ENCODE measurements around the gene ATPAF2.
A peak's percentile ranks its signal among the peaks of the same experiment; 100 is the strongest.

Gene ATPAF2

DNA sequence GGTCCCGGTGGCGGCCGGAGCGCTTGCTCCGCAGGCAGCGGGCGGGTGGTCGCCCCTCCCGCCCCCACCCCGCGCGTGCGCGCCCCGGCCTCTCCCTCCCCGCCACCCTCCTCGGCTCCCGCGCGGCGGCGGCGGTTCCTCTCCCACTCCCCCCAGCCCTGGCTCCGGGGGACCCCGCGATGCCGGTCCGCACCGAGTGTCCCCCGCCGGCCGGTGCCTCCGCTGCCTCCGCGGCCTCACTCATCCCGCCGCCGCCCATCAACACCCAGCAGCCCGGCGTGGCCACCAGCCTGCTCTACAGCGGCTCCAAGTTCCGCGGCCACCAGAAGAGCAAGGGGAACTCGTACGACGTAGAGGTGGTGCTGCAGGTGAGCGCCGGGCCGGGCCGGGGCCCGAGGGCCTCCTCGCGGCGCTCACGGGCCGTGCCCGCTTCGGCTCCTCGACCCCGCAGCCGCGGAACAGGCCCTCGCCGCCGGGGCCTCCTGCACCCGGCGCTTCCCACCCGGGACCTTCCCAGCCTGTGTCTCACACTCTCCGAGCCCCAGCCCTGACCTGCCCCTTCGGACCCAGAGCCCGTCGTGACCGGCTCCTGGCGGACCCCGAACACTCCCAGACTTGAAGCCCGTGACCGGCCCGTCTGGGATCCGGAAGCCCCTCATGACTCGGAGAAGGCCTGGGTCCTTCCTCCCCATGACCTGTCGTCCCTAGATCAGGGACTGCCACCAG is 730 bp upstream of the ATPAF2 start:
- DNase-seq (ENCODE audit: low read depth in 2 of 2) = no peak

DNA sequence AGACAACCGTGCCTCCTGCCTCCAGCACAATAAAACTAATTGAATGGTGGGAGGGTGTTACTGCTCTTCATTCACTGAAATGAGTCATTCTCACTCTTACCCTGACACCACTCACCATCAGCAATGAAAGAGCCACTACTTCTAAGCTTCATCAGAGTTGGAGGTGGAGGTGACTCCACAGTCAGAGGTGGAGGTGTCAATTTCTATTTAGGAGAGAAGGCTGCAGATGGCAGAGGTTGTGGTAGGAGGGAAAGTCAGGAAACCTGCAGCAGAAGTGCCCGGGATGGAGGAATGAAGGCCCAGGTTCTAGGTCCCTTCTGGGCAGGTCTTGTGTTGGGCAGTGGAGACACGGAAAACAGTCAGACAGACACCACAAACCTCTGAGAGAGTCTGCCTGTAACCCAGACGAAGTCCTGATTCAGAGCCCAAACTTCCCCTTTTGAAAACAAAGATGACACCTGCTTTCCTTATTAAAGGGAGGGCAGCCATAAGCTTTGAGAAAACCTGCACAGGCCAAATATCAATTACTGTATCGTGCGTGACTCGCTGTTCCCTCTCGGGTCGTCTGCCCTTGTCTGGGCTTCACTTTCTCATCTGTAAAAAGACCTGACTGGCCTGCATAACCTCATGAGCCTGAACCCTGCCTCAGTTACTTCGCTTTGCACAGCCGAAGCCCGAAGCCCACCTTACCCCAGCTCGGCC is 668 bp downstream of the ATPAF2 start:
- DNase-seq (ENCODE audit: low read depth in 2 of 2) = peak in 1 of 2 donors; percentile 19

DNA sequence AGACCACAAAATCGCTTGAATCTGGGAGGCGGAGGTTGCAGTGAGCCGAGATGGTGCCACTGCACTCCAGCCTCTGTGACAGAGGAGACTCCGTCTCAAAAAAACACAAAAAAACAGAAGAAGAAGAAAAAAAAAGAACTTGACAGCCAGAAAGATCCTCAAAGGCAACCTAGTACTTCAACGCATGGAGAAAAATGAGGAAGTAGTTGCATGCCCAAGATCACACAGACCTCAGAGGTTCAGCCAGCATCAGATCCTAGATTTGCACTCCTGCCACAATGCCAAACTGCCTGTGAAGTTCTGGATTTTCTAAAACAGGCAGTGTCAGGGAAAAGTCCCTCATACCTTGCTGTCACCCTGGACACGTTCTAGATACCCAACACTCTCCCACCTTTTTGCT is 1.5 kb downstream of the ATPAF2 start:
- no peak for DNase-seq (ENCODE audit: low read depth in 2 of 2)

DNA sequence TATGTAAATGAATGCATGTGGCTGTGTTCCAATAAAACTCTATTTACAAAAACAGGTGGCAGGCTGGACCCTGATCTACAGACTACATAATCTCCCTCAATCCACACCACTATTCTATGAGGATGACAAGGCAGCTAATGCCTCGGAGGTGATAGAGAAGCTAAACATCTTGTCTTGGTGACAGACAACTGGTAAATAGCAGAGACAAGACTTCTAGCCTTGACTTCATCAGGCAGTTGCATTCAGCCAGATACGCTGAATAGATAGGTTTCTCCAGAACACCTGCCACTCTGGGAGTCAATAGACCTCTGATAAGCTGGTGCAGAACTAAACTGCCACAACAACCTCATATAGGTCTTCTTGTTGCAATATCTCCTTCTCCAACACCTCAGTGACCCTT is 3.3 kb downstream of the ATPAF2 start:
- no peak for DNase-seq (ENCODE audit: low read depth in 2 of 2)

DNA sequence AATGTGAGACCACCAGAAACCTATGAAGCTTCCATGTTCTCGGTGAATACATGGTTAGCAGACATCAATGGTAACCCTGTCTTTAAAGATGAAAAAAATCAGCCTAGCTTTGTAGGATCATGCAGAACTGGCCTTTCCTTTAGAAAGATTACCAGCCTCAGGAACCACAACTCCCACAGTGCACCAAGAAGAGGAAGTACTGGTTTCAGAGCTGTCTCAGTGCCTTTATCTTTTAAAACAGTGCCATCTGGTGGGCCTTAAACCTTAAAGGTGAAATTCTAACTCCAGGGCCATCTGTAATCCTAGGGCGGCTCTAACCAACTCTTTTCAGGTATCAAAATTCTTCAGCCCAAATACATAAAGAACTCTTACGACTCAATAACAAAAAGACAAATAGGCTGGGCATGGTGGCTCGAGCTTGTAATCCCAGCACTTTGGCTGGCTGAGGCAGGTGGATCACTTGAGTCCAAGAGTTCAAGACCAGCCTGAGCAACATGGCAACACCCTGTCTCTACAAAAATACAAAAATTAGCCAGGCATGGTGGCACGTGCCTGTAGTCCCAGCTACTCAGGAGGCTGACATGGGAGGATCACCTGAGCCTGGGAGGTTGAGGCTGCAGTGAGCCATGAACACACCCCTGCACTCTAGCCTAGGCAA is 5.4 kb downstream of the ATPAF2 start:
- peak in 1 of 2 donors; percentile 37 for DNase-seq (ENCODE audit: low read depth in 2 of 2)

DNA sequence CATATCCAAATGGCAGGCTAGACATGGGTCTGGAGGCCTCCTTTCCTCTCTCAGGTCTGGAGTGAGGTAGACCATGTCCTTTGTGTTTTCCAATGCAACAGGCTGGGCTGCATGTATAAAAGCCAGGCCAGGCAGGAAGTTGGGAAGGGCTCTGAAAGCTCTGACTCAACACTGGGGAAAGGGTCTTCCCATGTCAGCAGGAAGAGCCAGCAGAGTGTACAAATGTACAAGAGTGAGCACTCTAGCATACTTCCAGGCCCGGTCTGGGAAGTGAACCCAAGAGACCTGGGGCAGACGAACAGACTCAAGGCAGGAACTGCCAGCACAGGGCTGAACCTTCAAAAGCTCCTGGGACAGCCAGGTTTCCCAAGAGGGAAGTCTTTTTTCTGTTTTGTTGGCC is 7.0 kb downstream of the ATPAF2 start:
- no peak for DNase-seq (ENCODE audit: low read depth in 2 of 2)

DNA sequence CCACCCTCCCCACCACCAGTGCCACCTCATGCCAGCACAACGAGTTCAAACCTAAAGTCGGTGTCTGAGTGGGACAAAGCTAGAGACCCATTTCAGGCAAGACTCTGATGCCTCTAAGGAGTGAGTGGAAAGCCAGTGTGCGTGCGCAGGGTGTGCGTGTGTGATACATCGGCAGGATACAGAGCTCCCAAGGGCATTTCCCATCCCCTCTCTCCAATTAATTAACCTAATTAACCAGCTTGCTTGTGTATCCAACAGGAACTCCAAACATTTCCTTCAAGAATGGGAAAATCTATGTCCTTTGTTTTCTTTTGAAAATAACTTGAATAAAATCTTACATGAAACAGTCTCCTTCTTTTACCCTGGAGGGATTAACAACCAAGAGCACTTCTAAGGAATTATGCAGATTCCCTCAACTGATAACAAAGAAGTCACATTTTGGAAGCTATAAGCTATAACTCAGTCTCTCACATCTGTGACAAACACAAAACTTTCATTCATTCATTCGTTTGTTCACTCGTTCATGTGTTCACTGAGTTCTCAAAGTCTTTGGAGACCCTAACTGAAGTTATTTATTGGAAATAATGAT is 9.9 kb downstream of the ATPAF2 start:
- DNase-seq (ENCODE audit: low read depth in 2 of 2) = no peak

DNA sequence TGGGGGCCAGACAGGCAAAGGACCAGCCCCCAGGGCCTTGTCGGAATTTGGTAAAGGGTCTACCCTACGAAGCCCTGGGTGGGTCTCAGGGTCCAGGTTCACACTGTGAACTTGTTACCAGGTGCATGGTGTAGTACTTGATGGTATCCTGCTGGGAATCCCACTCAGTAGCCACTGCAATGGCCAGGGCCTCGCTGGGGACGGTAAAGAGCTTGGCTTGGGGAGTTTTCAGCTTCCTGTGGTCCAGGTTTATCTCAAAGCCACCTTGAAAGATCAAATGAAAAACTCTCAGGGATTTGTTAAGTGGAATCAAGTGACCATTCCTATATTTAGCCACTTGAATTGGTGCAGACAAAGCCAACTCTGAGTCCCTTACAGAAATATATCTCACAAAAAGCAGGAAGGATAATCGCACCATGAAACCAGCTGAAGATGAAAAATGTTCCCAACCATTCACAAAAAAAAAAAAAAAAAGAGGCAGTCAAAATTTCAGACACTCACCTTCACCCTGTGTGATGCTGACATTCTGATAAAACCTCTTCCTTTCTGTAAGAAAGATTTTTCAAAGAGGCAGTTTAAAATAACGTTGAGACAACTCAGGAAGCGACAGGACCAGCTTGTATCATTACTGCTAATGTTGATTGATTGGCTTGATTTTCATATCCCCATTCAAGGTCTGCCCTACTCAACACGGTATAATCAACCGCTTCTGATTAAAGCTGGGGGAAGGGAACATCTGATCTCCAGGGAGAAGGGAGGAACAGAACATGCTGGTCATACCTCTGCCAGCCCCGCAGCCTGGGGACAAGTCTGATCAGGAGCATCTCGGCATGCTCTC is 10.6 kb downstream of the ATPAF2 start:
- DNase-seq (ENCODE audit: low read depth in 2 of 2) = no peak

DNA sequence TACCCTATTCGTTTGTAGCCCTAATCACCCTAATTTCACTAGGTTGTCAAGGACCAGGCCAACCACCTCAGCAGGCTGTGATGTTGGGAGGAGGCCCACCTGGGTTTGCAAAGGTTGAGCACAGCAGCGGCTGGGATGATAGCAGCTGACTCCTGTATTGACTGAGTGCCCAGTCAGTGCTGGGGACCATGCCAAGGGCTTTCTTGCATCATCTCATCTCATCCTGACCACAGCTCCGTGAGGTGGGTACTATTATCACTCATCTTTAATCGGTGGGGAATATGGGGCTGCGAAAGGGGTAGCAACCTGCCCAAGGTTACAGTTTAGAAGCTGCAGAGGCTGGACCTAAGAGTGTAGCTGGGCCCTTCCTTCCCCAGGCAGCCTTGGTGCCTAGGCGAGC is 11.7 kb downstream of the ATPAF2 start:
- no peak for DNase-seq (ENCODE audit: low read depth in 2 of 2)

DNA sequence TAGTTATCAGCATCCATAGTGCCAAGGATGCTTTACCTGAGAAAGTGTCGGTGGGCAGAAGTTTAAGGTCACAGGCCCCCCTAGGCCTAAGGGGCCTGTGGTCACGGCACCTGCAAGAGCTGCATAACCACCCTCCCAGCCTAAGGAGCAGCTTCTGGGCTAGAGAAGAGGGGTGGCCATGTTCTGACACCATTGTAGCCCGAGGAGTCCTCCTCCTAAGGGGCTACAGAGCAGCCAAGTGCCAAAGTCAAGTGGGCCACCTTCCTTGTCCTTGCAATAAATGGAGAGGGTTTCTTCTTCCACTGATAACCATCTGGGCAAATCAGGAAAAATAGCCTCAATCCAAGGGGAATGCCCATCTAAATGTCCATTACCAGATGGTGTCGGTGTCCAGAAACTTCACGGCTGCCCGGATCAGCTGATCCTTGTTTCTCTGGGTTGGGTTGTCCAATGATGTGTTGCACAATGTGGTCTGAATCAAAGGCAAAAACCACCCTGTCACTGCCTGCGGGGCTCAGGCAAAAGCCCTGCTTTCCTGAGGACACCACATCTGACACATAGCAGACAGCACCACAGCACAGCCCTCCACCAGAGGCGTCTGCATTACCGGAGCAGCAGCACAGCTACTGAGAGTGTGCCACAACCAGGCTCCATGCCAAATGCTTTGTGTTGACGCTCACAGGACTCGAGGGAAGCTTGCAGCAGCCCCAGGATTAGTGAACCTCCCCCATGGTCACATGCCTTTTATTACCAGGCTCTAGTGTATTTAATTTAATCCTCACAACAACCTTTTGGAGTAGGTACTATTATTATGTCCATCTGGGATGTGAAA is 12.8 kb downstream of the ATPAF2 start:
- DNase-seq (ENCODE audit: low read depth in 2 of 2) = no peak

DNA sequence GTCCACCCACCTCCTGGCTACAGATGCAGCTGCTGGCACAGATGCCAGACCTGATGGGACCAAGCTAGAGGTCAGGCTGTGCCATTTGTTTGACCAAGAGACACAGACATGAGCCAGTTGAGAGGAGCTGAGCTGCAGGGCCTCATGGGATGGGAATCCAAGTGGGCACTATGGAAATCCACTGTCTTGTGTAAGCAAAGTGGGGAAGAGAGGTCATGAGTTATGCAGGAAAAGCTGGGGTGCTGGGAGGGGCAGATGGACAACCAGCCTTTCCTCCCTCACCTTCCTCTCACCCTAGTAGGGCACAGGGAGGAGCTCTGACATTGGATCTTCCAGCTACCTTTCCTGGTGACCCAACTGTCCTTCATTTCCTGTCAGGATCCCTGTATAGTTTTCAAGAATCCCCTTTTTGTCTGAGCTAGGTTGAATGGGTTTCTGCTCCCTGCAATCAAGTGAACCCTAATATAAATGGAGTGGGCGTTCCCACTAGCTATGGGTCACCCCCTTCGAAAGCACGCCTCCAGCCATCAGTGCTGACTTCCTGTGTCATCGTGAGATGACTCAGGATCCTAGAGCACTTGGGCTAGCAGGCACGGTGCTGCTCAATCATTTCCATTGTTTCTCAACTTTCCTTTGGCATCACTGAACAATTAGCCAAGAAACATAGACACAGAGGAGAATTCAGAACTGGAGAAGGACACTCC is 13.6 kb downstream of the ATPAF2 start:
- peak in 1 of 2 donors; percentile 17 for DNase-seq (ENCODE audit: low read depth in 2 of 2)

DNA sequence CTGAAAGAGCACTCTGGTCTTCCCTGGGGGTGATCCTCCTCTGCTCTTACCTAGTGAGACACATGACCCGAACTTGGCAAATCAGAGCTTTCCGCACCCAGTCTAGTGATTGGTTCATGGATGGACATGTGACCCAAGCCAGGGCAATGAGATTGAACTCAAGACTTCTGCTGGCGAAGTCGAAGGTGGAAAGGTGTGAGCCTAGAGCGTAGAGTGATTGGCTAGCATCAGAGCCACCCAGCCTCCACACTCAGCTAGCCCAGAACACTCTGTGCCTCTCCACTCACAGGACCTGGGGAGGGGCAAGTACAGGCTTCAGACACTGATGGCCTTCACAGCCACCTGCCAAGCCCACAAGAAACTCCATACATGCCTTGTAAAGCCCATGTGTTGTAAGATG is 17.6 kb downstream of the ATPAF2 start:
- DNase-seq (ENCODE audit: low read depth in 2 of 2) = no peak

DNA sequence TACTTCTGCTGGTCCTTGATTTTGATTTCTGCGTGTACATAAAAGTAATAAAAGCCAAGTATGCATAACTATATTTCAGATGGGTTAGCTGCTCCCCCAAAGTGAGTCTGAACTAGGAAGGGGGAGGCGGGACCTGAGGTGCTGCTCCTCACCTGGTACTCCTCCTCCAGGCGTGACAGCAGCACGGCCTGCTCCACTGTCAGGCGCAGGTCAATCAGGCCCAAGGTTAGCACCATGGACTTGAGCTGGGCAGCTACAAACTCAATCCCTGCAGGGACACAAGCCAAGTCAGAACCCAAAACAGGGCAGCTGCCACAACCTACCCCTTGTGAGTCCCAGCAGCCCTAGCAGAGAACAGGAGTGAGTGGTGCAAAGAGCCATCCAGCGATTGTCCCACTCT is 18.0 kb downstream of the ATPAF2 start:
- DNase-seq (ENCODE audit: low read depth in 2 of 2) = no peak

DNA sequence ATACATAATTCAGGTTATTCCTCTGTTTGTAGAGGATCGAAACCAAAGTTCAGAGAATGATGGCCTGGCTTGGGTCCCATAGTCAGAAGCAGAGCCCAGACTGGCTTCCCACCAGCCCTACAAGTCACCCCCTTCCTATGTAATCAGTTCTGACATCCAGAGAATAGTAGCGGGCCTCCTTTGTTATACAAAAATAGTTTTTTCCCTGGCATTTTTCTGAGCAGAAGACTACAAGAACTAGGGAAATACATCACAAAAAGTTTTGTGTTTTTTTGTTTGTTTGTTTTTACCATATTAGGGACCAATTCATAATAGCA is 19.2 kb downstream of the ATPAF2 start:
- no peak for DNase-seq (ENCODE audit: low read depth in 2 of 2)

DNA sequence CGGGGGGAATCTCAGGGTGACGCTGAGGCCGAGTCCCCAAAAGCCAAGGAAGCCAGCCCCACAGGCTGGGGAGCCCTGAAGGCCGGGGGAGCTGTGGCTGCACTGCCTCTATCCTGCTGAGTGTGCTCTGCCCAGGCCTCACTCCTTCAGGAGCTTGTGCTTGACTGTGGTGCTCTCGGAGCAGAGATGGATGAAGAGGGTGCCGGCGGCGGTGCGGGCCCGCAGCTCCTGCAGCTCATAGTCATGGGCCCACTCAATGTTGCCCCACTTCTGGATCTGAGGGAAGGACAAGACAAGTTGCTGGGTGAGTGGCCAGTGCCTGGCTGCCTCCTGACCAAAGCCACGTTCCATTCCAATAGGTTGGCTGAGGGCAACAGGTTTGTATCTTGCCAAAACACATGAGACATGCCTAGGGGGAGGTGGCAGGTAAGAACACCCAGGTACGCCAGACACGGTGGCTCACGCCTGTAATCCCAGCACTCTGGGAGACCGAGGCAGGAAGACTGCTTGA is 20.5 kb downstream of the ATPAF2 start:
- no peak for DNase-seq (ENCODE audit: low read depth in 2 of 2)

DNA sequence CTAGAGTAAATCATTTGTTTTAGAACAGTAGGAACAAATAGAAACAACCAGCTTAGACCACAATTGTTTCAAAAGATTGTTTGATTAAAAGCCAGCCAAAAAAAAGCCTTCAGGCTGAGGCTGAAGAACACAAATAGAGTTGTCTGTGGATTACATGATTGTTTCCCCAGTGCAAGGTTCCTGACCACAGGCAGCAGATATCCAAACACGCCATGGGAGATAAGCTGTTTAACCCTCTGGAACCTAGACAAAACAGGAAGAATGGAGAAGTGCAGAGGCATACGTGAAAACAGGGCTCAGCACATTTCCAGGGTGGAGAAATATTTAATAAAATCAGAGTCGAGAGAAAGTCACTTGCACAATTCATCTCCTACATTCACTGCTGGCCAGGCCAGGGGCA is 21.0 kb downstream of the ATPAF2 start:
- DNase-seq (ENCODE audit: low read depth in 2 of 2) = no peak

DNA sequence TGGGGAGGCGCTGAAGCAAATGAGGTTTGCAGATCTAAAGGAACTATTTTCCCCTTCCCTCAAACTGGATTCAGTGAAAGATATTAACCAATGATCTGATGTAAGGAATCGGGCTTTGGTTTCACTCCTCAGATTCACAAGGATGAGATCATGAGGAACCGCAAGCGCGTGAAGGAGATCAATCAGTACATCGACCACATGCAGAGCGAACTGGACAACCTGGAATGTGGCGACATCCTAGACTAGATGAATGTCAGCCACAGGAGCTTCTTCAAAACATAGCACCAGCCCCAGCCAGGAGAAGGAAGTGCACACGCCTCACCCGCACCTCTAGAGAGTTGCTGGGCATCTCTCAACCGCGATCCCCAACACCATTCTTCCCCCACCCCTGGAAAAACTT is 22.5 kb downstream of the ATPAF2 start:
- DNase-seq (ENCODE audit: low read depth in 2 of 2) = no peak

DNA sequence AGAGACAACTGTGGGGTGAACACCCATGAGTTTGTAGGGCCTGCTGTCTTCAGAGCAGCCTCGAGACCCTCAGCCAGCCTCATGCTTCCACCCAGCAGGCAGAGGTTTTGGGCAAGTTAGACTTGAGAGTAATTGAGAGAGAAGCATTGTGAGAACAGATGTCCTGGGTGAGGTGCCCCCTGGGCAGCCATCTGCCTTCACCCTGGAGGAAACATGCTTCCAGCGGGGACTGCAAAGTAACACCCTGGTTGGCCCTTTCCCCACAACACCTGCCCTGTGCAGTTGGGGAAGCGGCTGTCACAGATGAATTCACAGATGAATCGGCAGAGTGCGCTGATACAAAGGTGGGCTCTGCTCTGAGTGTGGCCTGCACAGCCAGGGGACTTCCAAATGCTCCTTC is 23.4 kb downstream of the ATPAF2 start:
- no peak for DNase-seq (ENCODE audit: low read depth in 2 of 2)

DNA sequence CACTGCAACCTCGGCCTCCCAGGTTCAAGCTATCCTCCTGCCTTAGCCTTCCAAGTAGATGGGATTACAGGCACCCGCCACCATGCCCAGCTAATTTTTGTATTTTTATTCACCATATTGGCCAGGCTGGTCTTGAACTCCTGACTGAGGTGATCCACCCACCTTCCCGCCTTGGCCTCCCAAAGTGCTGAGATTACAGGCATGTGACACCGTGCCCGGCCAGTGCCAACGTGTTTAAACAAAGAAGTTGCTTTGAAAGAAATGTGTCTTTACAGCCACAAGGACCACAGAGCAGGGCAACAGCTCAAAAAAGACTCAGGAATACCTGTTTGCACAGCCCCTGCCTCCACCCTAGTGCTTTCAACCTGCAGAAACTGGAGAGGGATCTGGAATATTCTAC is 25.0 kb downstream of the ATPAF2 start:
- DNase-seq (ENCODE audit: low read depth in 2 of 2) = no peak

DNA sequence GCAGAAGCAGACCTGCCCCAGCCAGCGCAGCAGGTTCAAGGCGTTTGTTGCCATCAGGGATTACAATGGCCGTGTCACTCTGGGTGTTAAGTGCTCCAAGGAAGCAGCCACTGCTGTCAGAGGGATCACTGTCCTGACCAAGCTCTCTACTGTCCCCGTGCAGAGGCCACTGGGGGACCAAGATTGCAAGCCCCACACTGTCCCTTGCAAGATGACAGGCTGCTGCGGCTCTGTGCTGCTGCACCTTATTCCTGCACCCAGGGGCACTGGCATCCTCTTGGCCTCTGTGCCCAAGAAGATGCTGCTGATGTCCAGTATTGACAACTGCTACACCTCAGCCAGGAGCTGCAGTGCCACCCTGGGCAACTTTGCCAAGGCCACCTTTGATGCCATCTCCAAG is 27.7 kb downstream of the ATPAF2 start:
- DNase-seq (ENCODE audit: low read depth in 2 of 2) = no peak

All from stimulated activated CD4-positive, alpha-beta T cell treated with anti-CD3 and anti-CD28 coated beads, Interleukin-15, amount 100 ng/mL, for 48 hours (primary cell).